Lung (tissue), 12 donors: Measurements from ENCODE around the gene PPM1H. TPM values are rescaled to one million over a fixed set of nuclear protein-coding genes. Genes with fewer than 3 reads are reported as not detected.

ENCODE experiments used
- ATAC-seq: fragments of 200-7000 bp; cut with Tn5 transposase; one replicate; pipeline ENCODE4 v1.9.1; 2020; ENCODE audit warnings: moderate number of reproducible peaks; ENCODE audit not compliant: insufficient read depth, low FRiP score
- DNase-seq, 3 donors: peaks; one replicate each; pipeline ENCODE4 v3.0.0-alpha.2; 2013 to 2017
- H3K27ac ChIP-seq, 2 donors: one replicate each; pipeline ENCODE4 v1.5.1; 2013; ENCODE audit warnings: mild to moderate bottlenecking in 2 of 2, moderate library complexity in 2 of 2, control low read depth in 1 of 2, inconsistent platforms in 1 of 2, low read depth in 1 of 2, low read length in 1 of 2
- H3K27me3 ChIP-seq, 3 donors: one replicate each; pipeline ENCODE4 v1.5.1; 2013; ENCODE audit warnings: low read length in 2 of 3; ENCODE audit not compliant: control insufficient read depth in 3 of 3, insufficient read depth in 3 of 3
- H3K36me3 ChIP-seq, 4 donors: one replicate each; pipeline ENCODE4 v1.5.1; 2013; ENCODE audit warnings: low read length in 4 of 4, mild to moderate bottlenecking in 1 of 4, moderate library complexity in 1 of 4; ENCODE audit not compliant: control insufficient read depth in 4 of 4, insufficient read depth in 4 of 4
- H3K4me1 ChIP-seq, 5 donors: one replicate each; pipeline ENCODE4 v1.5.1; 2013; ENCODE audit warnings: low read length in 5 of 5, mild to moderate bottlenecking in 2 of 5, moderate library complexity in 1 of 5; ENCODE audit not compliant: control insufficient read depth in 5 of 5, insufficient read depth in 5 of 5
- H3K4me3 ChIP-seq: one replicate; pipeline ENCODE4 v1.5.1; 2013; ENCODE audit warnings: mild to moderate bottlenecking, control low read depth, moderate library complexity
- H3K9ac ChIP-seq, 2 donors: one replicate each; pipeline ENCODE4 v1.5.1; 2013; ENCODE audit warnings: low read length in 2 of 2, control low read depth in 1 of 2; ENCODE audit not compliant: insufficient read depth in 1 of 2
- H3K9me3 ChIP-seq, 4 donors: one replicate each; pipeline ENCODE4 v1.5.1; 2013; ENCODE audit warnings: low read length in 3 of 4, mild to moderate bottlenecking in 1 of 4, moderate library complexity in 1 of 4; ENCODE audit not compliant: control insufficient read depth in 4 of 4, insufficient read depth in 3 of 4
- CTCF ChIP-seq: IDR thresholded peaks from 2 replicates; pipeline ENCODE4 v1.5.1; 2012; ENCODE audit warnings: mild to moderate bottlenecking; ENCODE audit errors: control extremely low read depth, extremely low read depth
- WGBS, 2 donors: extraction: QIAGEN DNeasy Blood & Tissue Kit; methylation state at CpG; one replicate each; pipeline ENCODE4 v1.1.7; 2013; 5-methylcytosine and 5-hydroxymethylcytosine counted together
- polyA plus RNA-seq, 2 donors: library from polyadenylated mRNA; stranded (reverse); fragments of 200-250 nt; gene quantifications; one replicate each; pipeline ENCODE4 v1.2.1, GENCODE V29; 2013
- total RNA-seq, 2 donors: library from RNA; depleted of rRNA in 1 of 2; stranded (reverse); fragments of >200 nt in 1 of 2; gene quantifications; one replicate each; pipeline ENCODE4 v1.2.1, GENCODE V29; 2014 to 2021
- donor health status: control.
- donor health status: control.
- donor health status: Bipolar disorder and iron deficiency.
- donor health status: healthy.
- donor health status: DM: yes; HTN: yes; CAD: no.

Gene PPM1H
- total and polyA plus RNA-seq, 4 donors, result 2.0 to 11.2 (median 5.7) TPM

DNA sequence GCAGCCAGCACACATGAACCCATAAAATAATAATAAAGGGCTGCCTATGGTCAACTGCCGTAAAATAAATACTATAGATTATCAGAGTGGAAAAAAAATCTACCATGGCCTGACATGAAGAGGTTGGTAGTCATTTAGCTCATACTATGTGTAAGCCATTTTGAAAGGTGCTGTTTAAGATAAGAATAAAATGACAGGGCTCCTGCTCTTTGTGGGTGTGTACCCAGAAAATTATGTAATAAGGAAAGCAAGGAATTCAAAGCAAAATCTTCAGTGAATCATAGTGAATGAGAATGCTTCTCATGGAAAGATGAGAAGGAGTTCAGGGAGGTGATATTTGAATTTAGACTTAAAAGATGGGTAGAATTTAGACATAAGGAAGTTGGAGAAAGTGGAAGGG lies 42.9 kb upstream of the PPM1H start:
- Histone ChIP-seq H3K36me3 (no peaks in the 10 kb centered on the region), H3K4me3 (no peak overlapping the region), H3K9me3 (no peaks in the 10 kb centered on the region), H3K27me3 (no peaks in the 10 kb centered on the region), H3K27ac (no peak overlapping the region), H3K9ac (no peak overlapping the region), H3K4me1 (no peaks in the 10 kb centered on the region)
- 94 to 97% methylated on average over 1 of the region's 1 CpG for WGBS, 2 donors
- DNase-seq, result no peak
- ATAC-seq, result no peak
- no peak for TF ChIP-seq CTCF

- Histone ChIP-seq H3K36me3 (no peaks in the 10 kb centered on the region), H3K27me3 (no peaks in the 10 kb centered on the region), H3K4me3 (no peak overlapping the region), H3K9me3 (no peaks in the 10 kb centered on the region), H3K4me1 (no peaks in the 10 kb centered on the region), H3K27ac (no peak overlapping the region), H3K9ac (no peak overlapping the region)
- 59 to 91% methylated on average over 5 of the region's 5 CpGs for WGBS, 2 donors
- TF ChIP-seq CTCF, result no peak
- no peak for DNase-seq
- no peak for ATAC-seq
Measured at GRCh38 chr12:62977418-62977817, 42.5 kb upstream of the PPM1H start.

DNA sequence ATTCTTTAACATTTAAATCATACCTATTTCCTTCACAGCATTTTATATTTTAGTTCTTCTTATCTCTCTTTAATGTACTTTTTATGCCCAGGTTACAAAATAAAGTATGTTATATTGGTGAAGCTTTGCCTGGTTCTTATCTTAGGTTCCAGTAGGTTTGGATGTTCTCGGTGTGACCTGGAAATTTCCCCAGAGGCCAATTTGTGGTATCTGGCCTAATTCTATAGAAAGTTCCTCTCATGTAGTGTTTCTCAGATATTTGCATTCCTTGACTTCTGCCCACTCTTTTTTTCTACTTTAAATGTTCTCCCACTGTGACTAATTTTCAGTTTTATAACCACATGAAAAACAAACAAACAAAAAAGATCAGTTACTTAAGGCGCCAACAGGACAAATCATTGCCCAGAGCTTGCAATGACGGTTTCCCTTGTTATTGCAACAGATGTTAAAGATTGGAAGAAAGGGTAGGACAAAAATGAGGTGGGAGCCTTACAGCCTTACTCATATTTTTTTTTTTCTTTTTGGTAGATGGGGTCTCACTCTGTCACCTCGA lies 41.2 kb upstream of the PPM1H start:
- no peak for ATAC-seq
- Histone ChIP-seq H3K27ac (no peak overlapping the region), H3K27me3 (no peaks in the 10 kb centered on the region), H3K4me1 (no peaks in the 10 kb centered on the region), H3K4me3 (no peak overlapping the region), H3K9me3 (no peaks in the 10 kb centered on the region), H3K36me3 (no peaks in the 10 kb centered on the region), H3K9ac (no peak overlapping the region)
- 96 to 99% methylated on average over 4 of the region's 4 CpGs for WGBS, 2 donors
- no peak for TF ChIP-seq CTCF
- DNase-seq, result no peak
